SK-MEL-5 (cell line): ENCODE data around the gene RTRAF. TPM values are rescaled to one million over a fixed set of nuclear protein-coding genes. Genes with fewer than 3 reads are reported as not detected.
A peak's percentile ranks its signal among the peaks of the same experiment; 100 is the strongest.

Experiments
- DNase-seq: peaks from one replicate; pipeline ENCODE4 v3.0.0-alpha.2; 2016; ENCODE audit warnings: low read depth, low spot score
- in situ Hi-C: cut with HindIII; loops from 2 replicates; pipeline ENCODE4 v1.10.0; 2016; ENCODE audit warnings: low sequenced_read_pairs, high pct_unique_total_duplicates, low pct_unique_long_range_greater_than_20kb
- polyA plus RNA-seq, 2 experiments: library from polyadenylated mRNA; depleted of rRNA; stranded (reverse); fragments of >200 nt; gene quantifications; 2 replicates each; pipeline ENCODE4 v1.2.3, GENCODE V29; 2015
- total RNA-seq: library from RNA; depleted of rRNA; stranded (reverse); fragments of >200 nt; shearing (Covaris generic); gene quantifications from 2 replicates; pipeline ENCODE4 v1.2.3, GENCODE V29; 2014; rRNA removed

Gene RTRAF
- total RNA-seq = 287 and 310 TPM in 2 replicates
- 107 and 117 TPM in 2 replicates for polyA plus RNA-seq (2015; cell fraction: cytosol; rRNA removed)
- polyA plus RNA-seq (2015; cell fraction: nucleus; rRNA removed) = 34.6 and 44.4 TPM in 2 replicates

DNA sequence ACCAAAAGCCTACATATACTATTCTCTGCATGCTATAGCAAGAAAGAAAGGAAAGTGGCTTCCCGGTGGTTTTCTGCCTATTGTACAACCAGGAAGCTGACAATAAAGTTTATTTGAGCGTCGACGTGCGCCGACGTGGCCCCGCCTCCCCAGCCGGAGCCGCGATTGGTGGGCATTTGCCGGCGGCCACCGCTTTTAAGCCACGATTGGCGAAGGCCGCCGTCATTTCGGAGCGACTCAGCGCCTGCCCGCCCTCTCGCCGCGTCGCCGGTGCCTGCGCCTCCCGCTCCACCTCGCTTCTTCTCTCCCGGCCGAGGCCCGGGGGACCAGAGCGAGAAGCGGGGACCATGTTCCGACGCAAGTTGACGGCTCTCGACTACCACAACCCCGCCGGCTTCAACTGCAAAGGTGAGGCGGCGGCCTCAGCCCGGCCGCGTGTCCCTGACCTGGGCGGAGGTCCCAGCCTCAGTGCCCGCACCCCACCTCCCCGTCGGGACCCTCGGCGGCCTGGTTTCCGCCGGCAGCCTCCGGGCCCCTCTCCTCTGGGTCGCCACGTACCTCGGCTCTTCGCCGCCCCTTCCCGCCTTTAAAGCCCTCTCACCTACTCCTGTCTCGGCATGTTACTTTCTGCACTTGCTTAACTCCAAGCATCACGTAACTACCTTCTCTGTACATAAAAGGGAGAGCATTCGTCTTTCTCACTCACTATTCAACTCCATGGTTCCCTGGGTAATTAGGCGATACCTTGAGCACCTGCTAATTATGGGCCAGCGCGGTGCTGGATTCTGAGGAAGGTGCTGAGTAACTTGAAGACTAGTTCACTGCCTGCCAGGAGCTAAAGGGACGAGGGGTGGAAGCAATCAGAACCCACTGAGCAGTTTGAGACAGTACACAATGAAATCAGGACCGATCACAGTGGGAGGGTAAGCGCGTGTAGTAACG is at the start of gene RTRAF:
Gene RTRAF (plus strand): TSS at position 254 of the 942 bp plus-strand sequence. CDS start 94 bp downstream, at position 348.
- peak; percentile 84 for DNase-seq
- in situ Hi-C loops = no loop called here

DNA sequence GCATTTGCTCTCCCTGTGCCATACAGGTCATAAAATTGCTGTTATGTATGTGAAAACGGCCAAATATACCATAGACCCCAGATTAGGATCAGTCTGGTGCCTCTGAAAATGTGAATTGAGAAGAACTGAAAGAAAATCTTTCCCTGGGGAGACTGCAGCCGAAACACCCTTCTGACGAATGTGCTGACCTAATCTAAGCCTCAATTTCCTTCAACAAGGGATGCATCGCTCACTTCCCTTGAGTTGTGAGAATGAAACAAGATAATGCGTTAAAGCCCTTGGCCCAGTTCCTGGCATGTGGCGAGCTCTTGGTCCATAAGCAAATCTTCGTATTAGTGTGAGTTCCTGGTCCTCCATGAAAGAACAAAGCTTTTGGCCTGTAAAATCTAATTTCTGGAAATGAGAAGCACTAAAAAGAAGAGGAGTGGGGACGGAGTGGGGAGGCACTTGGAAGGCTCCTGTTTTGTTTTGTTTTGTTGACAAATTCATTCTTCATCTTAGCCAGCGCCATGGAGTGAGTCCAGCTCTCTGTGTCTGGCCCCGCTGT is 49.5 kb upstream of the RTRAF start:
- DNase-seq = no peak

DNA sequence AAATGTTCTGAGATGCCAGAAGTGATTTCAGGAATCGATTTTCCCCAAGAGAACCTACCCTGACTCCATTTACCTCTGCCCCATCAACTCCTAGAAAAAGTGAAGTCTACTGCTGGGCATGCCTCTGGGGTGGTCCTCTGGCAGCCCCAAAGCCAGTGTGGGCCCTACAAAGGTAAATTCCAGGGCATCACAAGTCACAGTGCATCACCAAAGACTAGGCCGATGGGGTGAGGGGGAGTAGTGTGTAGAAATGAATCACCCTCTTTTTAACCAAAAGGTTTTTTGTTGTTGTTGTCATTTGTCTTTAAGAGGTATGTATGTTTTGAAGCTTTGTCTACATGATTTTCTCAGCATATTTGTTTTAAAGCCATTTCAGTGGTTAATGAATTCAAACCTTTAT is 46.4 kb upstream of the RTRAF start:
- no peak for DNase-seq
- in situ Hi-C loops = no loop called here

More for the DNA sequence above, 49.5 kb upstream of the RTRAF start:
- in situ Hi-C loops = no loop called here

DNA sequence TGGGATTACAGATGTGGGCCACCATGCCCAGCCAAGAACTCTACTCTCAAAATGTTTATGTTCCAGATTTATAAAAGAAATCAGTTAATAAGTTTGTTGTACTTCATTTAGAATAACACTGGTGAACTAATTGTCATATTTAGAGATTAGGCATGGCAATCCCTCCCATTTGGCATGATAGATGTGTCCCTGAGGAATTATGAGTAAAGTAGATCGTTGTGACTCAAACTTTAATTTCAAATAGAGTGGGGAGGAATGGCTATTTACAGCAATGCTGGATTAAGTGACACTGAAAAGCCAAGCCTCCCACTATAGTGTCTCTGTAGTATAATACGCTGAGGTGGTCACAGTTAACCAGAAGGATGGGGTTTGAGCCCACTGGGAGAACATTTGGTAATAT is 39.3 kb upstream of the RTRAF start:
- in situ Hi-C loops = no loop called here
- no peak for DNase-seq

DNA sequence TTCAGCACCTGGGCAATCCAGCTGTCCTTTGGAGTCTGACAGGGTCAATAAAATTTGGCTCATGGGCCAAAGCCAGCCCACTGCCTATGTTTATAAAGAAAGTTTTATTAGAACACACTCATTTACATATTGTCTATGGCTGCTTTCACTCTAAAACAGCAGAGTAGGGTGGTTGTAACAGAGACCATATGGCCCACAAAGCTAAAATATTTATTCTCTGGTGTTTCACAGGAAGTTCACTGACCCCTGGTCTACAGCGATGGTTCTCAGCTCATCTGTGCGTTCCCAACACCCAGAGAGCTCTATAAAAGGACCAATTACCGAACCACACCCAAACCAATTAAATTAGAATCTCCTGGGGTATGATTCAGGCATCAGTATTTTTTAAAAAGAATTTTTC is 37.7 kb upstream of the RTRAF start:
- in situ Hi-C loops = no loop called here

DNA sequence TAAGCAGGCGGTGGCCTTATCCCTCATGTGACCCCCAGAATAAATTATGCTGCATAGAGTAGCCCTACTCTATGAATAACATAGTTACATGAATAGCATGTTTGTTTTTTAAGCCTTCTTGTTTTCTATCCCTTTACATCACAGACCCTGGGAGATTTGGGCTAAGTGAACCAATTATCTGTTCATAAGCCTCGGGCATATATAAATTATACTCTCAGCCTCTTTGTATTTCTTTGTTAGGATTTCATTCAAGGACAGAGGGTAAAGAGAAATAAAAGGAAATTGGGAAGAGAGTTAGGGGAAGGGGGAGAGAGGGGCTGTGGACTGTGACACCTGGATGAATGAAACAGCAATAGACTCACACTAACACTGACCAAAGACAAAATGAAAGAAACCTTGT is 35.3 kb upstream of the RTRAF start:
- peak; percentile 57 for DNase-seq
- in situ Hi-C loops = no loop called here

More for the DNA sequence above, 37.7 kb upstream of the RTRAF start:
- DNase-seq = no peak

DNA sequence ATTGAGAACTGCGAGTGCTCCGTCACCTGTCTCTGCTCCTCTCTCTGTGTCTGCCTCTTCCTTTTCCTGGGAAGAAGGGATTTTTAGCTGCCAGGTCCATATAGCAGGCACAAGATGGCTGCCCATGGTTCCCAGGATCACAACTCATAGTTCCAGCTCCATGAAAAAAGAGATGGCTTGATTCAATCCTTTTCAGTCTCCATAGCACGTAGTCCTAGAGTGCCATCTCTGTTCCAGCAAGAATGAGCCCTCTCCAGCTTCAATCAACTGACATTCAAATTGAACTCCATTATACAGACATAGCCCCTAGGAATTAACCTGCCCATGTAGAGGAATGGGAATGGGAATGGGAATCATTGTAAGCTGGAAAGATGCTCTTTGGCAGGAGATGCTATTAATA is 34.7 kb upstream of the RTRAF start:
- peak; percentile 82 for DNase-seq
- in situ Hi-C loops = no loop called here

DNA sequence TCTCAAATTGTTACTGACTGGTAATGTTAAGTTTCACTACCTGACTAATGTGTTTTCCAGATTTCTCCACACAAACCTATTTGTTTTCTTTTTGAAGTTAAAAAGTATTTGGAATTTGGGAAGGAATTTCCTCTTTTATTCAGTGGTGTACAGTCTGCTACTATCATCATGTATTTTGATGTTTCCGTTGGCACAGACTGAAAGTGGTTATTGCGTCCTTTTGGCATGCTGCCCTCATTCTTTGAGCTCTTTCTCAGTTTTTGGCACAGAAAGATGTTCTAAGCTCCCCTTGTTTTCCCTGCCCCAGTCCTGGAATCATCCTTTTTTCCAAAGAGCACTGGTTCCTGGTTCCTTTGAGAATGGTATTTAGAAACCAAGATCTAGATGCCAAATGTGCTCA is 31.4 kb upstream of the RTRAF start:
- DNase-seq = no peak
- in situ Hi-C loops = no loop called here

DNA sequence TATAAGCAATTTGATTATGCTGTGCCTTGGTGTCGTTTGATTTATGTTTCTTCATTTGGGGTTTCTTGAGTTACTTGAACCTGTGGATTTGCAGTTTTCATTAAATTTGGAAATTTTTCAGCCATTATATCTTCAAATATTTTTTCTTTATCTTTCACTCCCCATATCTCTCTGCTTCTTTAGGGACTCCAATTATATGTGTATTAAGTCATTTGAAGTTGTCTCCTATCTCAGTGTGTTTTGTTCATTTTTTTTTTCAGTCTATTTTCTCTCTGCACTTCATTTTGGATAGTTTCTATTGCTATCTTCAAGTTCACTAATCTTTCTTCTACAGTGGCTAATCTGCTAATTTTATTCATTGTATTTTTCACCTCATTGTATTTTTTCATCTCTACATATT is 29.4 kb upstream of the RTRAF start:
- in situ Hi-C loops = no loop called here

DNA sequence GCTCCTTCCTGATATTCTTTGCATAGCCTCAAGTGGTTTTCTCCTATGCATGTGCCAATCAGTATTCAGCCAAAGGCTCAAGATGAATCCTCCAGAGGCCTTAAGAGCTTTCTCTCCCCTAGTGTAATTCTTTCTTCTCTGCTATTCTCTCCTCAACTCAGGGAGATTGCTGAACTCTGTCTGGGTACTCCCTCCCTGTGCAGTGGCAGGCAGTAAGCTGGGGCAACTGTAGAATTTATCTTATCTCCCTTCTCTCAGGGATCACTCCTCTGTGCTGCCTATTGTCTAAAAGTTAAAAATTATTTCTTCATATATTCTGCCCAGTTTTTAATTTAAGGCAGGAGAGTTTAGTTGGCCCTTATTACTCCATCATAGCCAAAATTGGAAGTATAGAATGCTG is 28.5 kb upstream of the RTRAF start:
- in situ Hi-C loops = no loop called here
- no peak for DNase-seq

More for the DNA sequence above, 29.4 kb upstream of the RTRAF start:
- DNase-seq = no peak

DNA sequence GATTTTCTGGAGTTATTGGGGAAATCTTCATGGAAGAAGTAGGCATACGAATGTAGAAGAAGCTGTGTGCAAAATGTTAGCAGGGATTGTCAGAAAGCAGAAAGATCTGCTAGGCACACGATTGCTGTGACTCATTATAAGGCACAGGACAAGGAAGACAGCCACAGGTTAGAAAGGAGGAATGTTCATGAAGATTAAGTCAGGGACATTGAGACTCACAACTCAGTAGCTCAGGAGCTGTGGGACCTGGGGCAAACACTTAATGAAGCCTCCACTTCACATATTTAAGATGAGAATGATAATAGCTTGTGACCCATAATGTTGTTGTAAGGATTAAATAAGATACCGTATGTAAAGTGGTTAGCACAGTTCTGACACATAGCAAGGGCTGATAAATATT is 26.6 kb upstream of the RTRAF start:
- in situ Hi-C loops = no loop called here
- no peak for DNase-seq

DNA sequence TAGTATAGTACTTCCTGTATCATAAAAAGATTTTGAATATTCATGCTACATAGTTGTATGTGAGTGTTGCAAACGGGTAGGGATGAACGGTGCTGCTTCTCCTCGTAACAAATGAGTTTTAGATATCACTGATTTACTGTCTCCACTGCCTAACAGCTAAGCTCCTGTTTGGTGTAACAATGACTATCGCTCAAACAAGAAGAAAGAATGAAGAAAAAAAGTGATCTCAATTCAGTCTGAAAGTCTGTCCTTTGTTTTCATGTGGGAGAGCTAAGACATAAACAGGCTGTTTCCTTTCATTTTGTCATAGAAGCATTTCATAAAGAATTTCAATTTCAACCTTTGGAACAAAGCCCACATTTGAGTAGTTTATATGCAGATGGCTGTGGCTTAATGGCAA is 26.1 kb upstream of the RTRAF start:
- peak; percentile 68 for DNase-seq
- in situ Hi-C loops = no loop called here

DNA sequence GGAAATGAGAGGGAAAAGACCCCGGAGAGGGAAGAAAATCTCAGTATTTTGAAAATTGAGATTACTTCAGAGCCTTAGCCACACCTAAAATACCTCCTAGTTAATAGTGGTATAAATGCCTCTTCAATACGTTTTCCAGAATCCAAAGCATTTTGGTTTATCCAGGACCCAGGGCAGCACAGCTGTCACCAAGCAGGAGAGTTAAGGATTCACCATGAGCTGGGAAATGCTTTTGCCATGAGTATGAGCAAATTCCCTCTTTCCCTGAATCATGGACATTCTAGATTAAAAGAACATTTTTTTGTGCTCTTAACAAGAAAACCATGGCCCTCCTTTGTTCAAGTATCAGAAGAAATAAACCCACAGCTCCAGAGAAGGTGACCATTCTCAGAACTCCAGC is 21.8 kb upstream of the RTRAF start:
- DNase-seq = no peak
- in situ Hi-C loops = no loop called here

DNA sequence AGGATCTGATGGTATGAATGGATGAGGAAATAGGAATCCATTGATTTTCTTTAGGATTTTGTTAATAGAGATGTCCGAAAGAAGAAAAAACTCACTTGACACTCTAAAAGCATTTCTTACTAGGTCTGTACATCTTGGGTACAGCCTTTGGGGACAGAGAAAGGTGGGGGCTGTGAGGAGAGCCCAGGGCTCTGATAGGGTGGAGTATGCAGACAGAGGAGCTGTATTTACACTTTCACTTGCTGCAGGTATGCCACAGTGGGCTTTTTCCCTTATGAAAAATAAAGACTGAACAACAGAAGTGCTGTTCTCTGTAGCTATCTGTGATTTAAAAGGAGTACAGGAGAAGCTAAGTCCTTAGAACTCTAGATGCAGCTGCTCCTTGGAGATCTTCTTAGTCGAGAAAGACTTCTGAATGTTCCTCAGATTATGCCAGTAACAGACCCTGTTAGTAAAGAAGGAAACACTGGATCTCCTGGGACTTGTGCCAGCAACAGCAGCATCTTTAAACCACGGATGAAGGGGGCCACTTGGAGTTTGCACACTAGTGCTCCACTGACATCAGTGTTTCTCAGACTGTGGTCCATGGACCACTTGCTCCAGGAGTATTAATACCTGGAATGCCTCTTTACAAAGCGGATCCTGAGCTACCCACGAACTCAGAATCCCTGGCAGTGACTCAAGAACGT is 19.4 kb upstream of the RTRAF start:
- in situ Hi-C loops = no loop called here
- DNase-seq = no peak

DNA sequence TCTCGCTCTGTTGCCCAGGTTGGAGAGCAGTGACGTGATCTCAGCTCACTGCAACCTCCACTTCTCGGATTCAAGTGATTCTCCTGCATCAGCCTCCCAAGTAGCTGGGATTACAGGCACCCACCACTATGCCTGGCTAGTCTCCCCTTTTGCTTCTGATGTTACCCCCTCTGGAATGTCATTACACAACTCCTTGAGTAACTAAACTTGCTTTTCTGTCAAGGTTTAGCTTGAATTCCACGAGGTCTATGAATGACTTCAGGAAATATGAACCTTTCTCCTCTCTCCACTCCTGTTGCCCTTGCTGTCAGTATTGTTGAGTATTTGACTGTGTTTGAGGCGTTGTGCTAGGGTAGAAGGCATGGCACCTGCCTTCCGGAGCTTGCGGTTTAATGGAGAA is 16.8 kb upstream of the RTRAF start:
- no peak for DNase-seq
- in situ Hi-C loops = no loop called here

DNA sequence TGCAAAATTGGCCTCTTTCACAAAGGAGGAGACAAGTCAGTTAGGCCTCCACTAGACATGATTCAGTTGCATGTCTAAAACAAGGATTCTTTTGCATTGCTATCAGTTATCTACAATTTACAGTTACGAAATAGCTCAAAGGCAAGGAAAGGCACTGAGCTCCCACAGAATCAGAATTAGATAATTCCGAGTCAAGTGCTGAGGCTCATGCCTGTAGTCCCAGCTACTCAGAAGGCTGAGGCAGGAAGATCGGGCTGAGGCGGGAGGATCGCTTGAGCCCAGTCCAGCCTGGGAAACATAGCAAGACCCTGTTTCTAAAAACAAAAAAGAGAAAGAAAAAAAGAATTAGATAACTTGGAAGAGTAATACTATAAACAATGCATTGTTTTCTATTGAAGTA is 12.3 kb upstream of the RTRAF start:
- no peak for DNase-seq
- in situ Hi-C loops = no loop called here

DNA sequence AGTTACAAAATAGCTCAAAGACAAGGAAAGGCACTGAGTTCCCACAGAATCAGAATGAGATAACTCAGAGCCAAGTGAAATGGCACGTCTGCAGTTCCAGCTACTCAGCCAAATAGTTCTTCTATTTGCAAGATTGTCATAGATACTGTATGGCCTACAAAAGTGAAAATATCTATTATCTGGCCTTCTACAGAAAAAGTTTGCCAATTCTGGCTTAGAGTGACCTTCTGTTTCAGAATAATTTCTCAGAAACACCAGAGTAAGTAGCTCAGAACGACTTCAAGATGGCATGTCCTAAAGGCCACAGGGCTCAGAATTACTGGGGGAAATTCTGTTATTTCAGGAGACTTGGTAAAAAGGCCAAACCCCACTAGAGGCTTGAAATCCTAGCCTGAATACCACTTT is 10.7 kb upstream of the RTRAF start:
- DNase-seq = peak; percentile 4
- in situ Hi-C loops = no loop called here

DNA sequence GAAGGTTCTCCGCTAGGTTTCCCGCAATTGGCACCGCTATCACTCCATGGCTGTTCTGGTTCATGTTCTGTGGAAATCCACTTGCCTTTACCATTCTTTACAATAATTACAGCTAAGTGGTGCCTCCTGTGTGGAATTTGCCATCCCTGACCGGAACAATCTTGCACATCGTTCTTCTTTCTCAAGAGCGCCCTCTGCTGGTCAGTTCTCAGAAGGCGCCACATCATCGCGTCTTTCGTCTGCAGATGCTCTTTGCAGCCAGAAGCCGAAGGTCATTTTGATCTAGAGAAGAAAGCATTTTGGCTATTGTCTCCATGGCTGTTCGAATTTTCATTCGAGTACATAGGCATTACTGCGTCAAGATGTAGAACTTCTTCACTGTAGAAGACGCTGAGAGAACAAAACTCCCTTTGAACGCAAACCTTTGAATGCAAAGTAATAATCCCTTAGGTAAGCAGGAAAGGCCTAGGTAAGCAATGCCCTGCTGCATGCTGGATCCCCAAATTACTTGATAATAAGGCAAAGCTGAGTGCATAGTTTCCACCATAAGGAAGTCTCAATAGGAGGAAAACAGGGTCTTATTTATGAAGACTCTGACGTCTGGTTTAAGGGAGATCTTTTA is 10.1 kb upstream of the RTRAF start:
- in situ Hi-C loops = no loop called here
- peak; percentile 86 for DNase-seq
